Ovary (tissue), 9 donors: ENCODE data around the gene RASA2. TPM values are rescaled to one million over a fixed set of nuclear protein-coding genes. Genes with fewer than 3 reads are reported as not detected.

ENCODE experiments used
- DNase-seq, 5 donors: peaks; one replicate each; pipeline ENCODE4 v3.0.0-alpha.2; 2019 to 2020
- H3K27ac ChIP-seq, 2 donors: fragments of 200-600 bp; one replicate each; pipeline versions ENCODE4 v1.5.1 to v1.8.0; 2019 to 2022
- H3K27me3 ChIP-seq: fragments of 200-600 bp; one replicate; pipeline ENCODE4 v1.8.0; 2022
- H3K36me3 ChIP-seq: fragments of 200-600 bp; sonication (generic); one replicate; pipeline ENCODE4 v1.5.1; 2019
- H3K4me1 ChIP-seq: one replicate; pipeline ENCODE4 v1.8.1; 2013; ENCODE audit warnings: mild to moderate bottlenecking, moderate library complexity; ENCODE audit not compliant: insufficient read depth
- H3K4me3 ChIP-seq: fragments of 200-600 bp; sonication (generic); one replicate; pipeline ENCODE4 v1.5.1; 2017
- H3K9me3 ChIP-seq, 2 donors: fragments of 200-600 bp in 1 of 2; sonication (generic) in 1 of 2; one replicate each; pipeline versions ENCODE4 v1.5.1 to v1.8.1; 2013 to 2019; ENCODE audit warnings: mild to moderate bottlenecking in 1 of 2, moderate library complexity in 1 of 2
- CTCF ChIP-seq, 3 donors: fragments of 450-650 bp in 2 of 3; fragments of 200-600 bp in 1 of 3; IDR thresholded peaks; one replicate each; pipeline versions ENCODE4 v1.5.1 to v1.8.0; 2016 to 2022; ENCODE audit warnings: antibody characterized with exemption in 3 of 3, mild to moderate bottlenecking in 1 of 3
- EP300 ChIP-seq: sonication (generic); formaldehyde crosslinking; IDR thresholded peaks from one replicate; pipeline ENCODE4 v1.6.1; 2017; ENCODE audit warnings: antibody characterized with exemption
- POLR2A ChIP-seq: fragments of 450-650 bp; IDR thresholded peaks from one replicate; pipeline ENCODE4 v1.6.1; 2017; ENCODE audit warnings: antibody characterized with exemption, mild to moderate bottlenecking, moderate library complexity
- WGBS, 3 donors: extraction: QIAGEN DNeasy Blood & Tissue Kit in 1 of 3; methylation state at CpG; one replicate each; pipeline versions ENCODE4 v1.1.5 to v1.1.7; 2013 to 2017; 5-methylcytosine and 5-hydroxymethylcytosine counted together
- intact Hi-C, 4 donors: fragments of 100-400 bp; cut with DNase I; formaldehyde crosslinking; loops; one replicate each; pipeline versions ENCODE4 v1.11.0 to v1.15.1; 2022 to 2023
- polyA plus RNA-seq, 2 donors: library from polyadenylated mRNA; stranded (reverse); fragments of 200-250 nt in 1 of 2; fragments of 350-450 nt in 1 of 2; fragmentation: Illumina TruSeq in 1 of 2; extraction: RNeasy Lipid Tissue Mini Kit (QIAGEN cat#74804) in 1 of 2; gene quantifications; one replicate each; pipeline ENCODE4 v1.2.3, GENCODE V29; 2013 to 2014
- total RNA-seq, 7 donors: library from RNA; depleted of rRNA in 2 of 7; stranded (reverse); fragments of >200 nt in 2 of 7; fragmentation: NEBNext Ultra II Directional in 3 of 7; extraction: Animal tissue kit (Norgen Biotek cat#: 25700) in 3 of 7; gene quantifications; one replicate each; pipeline versions ENCODE4 v1.1.0 to v1.2.4, GENCODE V29; 2016 to 2023
- donor health status: DM: no; HTN: no; CAD: no; lungs with moderate emphysema.
- donor health status: DM: no; HTN: no; CAD: no.
- donor health status: Bipolar disorder and iron deficiency.
- donor health status: DM: yes; HTN: yes; CAD: no.
- donor health status: DM: no; HTN: no; CAD: no.
- donor health status: DM: yes; HTN: yes; CAD: no.

RASA2 gene
- total and polyA plus RNA-seq, 9 donors = 6.9 to 28.1 (median 17.6) TPM

- intact Hi-C loops = no loop called here
- Histone ChIP-seq H3K27ac (no peak overlapping the region), H3K36me3 (no peaks in the 10 kb centered on the region), H3K27me3 (no peaks in the 10 kb centered on the region), H3K9me3 (no peaks in the 10 kb centered on the region), H3K4me3 (no peak overlapping the region), H3K4me1 (no peaks in the 10 kb centered on the region)
- no peak for DNase-seq
- TF ChIP-seq EP300 (no peak), CTCF (IDR thresholded peaks at IDR 0.05) (no peak), POLR2A (no peak)
- WGBS, 3 donors = 48 to 50% (median 49%) methylated on average over 2 of the region's 2 CpGs
These were observed 39.0 kb downstream of the RASA2 start for GRCh38 chr3:141525814-141526213.

GRCh38 chr3:141526709-141527108 lies 39.9 kb downstream of the RASA2 start:
- Histone ChIP-seq H3K4me1 (no peaks in the 10 kb centered on the region), H3K27me3 (no peaks in the 10 kb centered on the region), H3K4me3 (no peak overlapping the region), H3K9me3 (no peaks in the 10 kb centered on the region), H3K27ac (no peak overlapping the region), H3K36me3 (no peaks in the 10 kb centered on the region)
- no peak for DNase-seq
- TF ChIP-seq CTCF (IDR thresholded peaks at IDR 0.05) (no peak), EP300 (no peak), POLR2A (no peak)
- intact Hi-C loops = no loop called here

- no peak for DNase-seq
- Histone ChIP-seq H3K4me3 (no peak overlapping the region), H3K4me1 (no peaks in the 10 kb centered on the region), H3K9me3 (no peaks in the 10 kb centered on the region), H3K27me3 (no peaks in the 10 kb centered on the region), H3K27ac (no peak overlapping the region), H3K36me3 (no peaks in the 10 kb centered on the region)
- no peak for TF ChIP-seq CTCF (IDR thresholded peaks at IDR 0.05)
- no peak for TF ChIP-seq EP300
- TF ChIP-seq POLR2A = no peak
- intact Hi-C loops = no loop called here
- WGBS, 3 donors = 96 to 98% (median 98%) methylated on average over 1 of the region's 1 CpG
These were observed 42.0 kb downstream of the RASA2 start for GRCh38 chr3:141528800-141529199.

- intact Hi-C loops = no loop called here
- DNase-seq = no peak
- H3K36me3 ChIP-seq = no peaks in the 10 kb centered on the region
- H3K4me3 ChIP-seq = no peak overlapping the region
- no peaks in the 10 kb centered on the region for H3K9me3 ChIP-seq
- no peak overlapping the region for H3K27ac ChIP-seq
- no peak for TF ChIP-seq CTCF (IDR thresholded peaks at IDR 0.05)
- TF ChIP-seq EP300 = no peak
- no peak for TF ChIP-seq POLR2A
- H3K4me1 ChIP-seq = no peaks in the 10 kb centered on the region
- H3K27me3 ChIP-seq = no peaks in the 10 kb centered on the region
These were observed 42.4 kb downstream of the RASA2 start for GRCh38 chr3:141529256-141529655.
